GM18870 (cell line): ENCODE data around the gene ZNF746.

Source experiments
- ATAC-seq: cut with Tn5 transposase; IDR thresholded peaks from one replicate; pipeline ENCODE4 v1.9.1; 2021; ENCODE audit warnings: moderate library complexity; ENCODE audit not compliant: unreplicated experiment

Gene ZNF746

DNA sequence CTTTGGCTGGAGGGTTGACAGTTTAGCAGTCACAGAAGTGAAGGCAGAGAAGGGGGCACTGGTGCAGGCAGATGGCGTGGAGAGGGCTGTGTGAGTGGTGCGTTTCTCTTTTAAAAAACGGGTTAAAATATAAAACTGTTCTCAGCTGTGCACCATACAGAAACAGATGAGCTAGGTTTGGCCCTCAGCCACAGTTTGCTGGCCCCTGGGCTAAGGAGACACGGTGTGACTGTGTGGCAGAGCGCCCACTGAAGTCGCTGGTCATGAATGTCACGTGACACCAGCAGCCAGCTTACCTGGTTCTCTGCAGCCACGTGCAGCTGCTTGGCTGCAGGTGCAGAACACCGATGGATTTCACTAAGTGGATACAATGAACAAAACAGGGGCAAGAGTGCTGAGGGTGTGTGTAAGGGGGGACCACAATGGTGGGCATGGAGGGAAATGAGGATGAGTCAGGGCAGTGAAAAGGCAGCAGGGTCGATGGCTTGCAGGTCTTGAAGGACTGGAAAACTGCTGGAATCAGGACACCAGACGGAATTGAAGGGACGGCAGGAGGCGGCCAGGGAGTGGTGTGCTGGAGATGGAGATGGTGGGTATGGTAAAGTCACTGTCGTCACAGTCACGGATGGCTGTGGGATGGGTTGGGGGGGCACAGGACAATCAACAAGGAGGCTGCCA is 7.4 kb downstream of the ZNF746 start:
- ATAC-seq = no peak

DNA sequence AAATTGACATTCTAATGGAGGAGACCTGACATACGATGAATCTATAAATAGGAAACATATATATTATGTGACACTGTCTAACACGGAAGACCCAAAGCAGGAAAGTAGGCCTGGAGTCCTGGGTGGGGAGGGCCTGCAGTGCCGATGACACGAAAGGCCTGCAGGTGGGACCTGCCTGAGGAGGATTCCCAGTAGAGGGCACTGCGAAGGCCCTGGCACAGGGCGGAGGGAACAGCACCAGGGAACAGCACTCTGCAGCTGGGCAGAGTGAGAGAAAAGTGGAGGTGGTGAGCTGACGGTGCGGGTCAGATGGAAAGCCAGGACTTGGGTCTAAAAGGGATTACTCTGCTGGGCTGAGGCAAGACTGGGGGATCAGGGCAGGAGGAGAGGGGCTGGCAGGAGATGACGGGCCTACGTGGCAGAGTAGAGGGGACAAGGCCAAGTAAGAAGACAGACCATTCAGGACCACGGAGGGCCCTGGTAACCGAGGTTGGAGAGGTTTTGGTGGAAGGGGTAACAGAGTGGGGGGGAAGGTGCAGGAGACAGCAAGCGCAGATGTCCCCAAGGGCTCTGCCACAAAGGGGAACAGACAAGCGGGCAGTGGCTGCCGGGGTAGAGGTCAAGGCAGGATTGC is 8.1 kb downstream of the ZNF746 start:
- ATAC-seq = no peak

DNA sequence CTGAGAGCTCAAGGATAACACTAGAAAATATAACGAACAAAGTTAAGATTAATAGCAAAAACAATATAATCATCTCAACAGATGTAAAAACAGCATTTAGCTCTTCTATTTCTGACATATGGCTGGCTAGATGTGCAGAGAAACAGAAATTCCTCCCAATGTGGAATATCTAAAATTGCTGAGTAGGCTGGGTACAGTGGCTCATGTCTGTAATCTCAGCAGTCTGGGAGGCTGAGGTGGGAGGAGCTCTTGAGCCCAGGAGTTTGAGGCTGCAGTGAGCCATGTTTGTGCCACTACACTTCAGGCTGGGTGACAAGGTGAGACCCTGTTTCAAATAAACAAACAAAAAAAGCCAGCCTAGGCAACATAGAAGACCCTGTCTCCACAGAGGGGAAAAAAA is 18.0 kb downstream of the ZNF746 start:
- ATAC-seq = no peak

DNA sequence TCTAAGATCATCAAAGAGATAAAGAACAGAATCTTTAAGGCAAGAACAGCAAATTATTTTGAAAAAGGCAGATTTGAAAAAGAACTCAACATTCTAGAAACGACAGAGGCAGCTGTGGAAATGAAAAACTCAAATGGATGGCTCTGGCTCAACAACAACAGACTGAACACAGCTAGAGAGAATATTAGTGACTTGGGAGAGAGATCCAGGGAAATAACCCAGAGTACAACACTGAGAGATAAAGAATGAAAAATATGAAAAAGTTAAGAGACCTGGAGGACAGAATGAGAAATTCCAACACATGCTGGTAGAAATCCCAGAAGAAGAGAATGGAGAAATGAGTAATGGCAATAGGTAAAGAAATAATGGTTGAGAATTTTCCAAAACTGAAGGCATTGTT is 18.9 kb downstream of the ZNF746 start:
- no peak for ATAC-seq

DNA sequence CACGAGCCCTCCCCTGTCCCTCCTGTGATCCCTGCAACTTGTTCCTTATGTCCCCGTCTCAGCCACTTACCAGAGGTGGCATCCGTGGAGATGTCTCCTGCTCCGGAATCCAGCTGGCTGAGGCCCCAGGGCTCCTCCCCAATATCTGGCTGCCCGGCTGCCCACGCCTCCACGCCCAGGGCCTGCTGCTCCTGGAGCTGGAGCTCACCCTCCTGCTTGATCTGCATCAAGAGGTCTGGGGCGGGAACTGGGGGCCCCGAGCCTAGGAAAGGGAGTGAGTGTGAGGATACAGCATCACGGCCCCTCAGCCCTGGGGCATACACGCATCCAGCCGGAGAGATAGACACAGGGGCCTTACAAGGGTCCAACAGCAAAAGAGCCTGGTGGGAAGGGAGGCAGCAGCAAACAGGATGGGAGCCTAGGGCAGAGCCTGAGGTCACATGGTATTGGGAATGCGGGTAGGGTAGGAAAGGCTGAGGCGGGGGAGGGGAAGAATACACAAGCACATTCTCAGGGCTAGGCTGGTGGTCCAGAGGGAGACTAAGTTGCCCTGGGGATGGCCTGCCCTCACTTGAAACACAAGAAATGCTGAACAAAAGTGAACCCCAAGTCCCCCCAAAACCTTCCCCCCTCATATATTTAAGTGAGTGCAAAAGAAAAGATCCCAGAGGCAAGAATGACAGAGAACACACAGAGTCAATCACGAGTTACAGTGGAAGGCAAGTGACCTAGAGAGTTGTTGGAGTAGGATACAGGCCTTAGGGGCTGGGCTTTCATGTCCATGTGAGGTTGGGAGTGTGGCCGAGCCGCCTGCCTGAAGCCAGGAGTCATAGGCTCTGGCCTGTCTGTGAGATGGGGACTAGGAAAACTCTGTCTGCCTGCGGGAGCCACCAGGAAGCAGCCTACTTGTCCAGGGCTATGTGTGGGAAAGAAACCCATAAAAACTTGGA is 19.8 kb downstream of the ZNF746 start:
- ATAC-seq = no peak

DNA sequence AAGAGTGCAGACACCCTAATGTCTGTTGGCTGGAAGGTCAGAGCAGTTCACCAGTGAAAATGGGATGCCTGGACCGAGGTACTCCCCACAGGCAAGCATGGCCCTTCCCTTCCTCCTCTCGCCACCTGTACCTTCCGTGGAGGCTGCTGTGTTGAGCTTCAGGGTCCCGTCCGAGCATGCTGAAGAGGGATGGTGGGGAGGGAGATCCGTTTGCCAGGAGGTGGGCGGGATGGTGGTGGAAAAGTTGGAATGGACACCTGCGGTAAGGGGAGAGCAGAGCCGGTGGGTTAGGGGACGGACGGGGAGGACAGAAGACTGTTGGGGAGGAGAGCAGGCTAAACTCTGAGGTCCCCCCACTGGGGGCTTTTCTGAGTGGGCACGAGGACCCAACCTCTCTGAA is 20.8 kb downstream of the ZNF746 start:
- no peak for ATAC-seq

DNA sequence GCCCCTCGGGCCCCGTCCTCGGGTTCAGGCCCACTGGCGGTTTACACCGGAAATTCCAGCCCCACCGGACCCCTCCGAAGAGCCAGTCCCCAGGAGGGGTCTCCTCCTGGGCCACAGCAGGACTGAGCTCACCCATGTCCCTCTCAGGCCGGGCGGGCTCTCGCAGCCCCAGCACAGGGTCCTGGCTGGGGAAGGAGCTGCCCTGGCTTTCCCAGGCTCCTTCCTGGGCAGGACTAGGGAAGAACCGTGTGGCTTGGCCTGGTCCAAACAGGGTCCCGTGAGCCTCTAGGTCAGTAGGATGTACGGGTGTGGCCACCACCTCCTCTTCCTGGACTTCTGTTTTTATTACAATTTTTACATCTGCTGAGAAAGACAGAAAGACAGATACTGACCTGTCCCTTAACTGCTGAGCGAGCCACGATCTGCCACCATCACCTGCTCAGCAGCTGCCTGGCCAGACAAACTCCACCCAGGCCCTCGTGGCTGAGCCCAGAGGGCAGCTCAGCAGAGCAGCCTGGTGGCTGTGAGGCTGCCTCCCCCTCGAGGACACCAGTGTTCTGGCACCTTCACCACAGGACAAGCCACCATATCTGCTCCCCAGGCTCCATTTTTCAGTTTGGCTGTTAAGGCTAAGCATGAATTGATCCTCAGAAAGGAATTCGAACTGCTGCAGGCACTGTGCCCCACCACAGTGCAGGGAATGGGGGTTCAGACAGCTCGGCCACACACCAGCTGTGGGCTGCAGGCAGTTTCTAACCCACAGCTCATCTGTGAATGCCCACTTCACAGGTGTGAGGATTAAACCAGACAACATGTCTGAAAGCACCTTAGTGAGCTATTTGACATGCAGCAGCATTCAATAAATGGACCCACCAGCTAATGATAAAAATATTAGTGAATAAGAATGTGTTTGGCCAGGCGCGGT is 22.2 kb downstream of the ZNF746 start:
- ATAC-seq = no peak

DNA sequence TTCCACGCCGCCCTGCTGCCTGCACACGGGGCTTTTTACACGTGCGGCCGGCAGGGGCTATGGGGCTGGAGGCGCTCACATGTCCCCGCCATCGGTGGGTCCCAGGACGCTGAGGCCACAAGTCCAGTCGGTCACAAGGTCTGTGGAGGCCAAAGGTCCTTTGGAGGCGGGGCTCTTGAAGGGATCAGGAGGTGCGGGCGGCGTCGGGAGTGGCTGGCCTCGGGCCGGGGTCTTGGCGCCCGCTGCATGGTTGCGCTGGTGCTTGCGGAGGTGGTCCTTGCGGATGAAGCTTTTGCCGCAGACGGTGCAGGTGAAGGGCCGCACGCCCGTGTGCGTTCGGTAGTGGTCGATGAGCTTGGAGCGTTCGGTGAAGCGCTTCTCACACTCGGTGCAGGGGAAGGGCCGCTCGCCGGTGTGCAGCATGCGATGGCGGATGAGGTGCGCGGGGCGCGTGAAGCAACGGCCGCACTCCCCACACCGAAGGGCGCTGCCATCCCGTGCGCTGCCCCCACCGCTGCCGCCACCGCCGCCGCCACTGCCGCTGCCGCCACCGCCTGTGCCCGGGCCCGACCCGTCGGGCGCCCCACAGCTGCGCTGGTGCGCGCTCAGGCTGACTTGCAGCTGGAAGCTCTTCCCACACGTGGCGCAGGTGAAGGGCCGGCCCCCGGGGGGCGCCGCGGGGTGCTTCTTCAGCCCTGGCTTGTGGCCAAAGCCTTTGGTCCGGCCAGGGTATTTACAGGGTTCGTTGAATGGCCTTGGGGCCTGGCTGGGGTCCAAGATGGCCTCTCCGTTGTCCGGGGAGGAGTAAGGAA is 23.1 kb downstream of the ZNF746 start:
- ATAC-seq = no peak

DNA sequence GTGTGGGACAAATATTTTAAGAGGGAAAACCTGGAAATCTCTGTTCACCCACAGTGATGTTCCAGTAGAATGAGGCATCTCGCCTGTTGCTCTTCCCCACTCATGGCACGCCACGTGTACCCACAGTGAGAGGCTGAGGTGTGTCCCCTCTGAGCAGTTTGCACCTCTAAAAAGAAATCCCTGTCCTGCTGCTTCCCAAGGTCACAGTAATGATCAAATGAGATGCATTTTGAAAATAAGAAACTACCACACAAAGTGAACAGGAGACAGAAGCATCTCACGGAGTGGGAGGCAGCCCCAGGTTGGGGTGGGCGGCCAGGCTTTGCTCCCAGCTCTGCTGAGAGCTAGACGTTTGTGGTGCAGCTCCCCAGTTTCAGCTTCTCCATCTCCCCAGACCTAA is 24.4 kb downstream of the ZNF746 start:
- no peak for ATAC-seq

DNA sequence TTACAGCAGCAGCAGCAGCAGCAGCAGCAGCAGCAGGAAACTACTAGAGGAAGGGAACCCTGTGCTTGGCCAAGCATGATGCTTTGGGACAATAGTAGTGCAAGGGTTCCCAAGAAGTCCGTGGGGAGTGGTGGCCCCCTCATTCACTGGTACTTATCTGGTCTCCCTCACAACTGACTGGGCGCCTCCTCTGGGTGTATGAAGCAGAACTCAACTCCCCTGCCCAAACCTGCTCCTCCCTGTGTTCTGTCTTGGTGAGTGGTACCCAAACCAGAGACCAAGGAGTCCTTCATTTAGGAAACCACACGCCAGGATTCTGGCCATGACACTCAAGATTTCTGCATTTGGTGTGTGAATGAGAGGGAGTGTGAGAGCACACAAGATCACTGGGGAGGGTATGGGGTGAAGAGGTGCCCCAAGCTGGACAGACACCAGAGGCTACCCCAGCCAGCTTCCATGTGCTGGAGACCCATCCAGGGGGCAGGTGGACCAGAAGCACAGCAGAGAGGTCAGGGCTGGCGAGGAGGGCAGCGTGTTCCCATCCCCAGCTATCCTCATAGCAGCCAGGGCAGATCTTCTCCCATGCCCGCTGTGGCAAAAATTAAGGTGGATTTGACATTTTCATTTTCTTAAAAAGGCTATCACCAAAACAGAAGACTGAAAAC is 26.2 kb downstream of the ZNF746 start:
- ATAC-seq = no peak

DNA sequence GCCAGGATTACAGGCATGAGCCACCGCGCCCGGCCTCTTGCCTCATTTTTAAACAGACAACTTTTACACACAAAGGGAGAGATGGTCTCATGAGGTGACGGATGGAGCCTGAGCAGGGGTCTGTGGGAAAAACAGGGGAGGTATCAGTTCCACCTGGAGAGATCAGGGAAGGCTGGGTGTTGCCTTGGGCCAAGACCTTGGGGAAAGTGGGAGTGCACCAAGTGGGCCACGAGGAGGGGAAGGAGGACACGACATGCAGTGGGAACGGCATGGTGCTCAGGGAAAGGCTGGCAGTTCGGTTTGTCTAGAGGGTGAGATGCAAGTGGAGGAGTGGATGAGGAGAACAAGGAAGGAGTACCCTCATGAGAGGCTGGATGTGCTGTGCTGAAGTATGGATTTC is 27.8 kb downstream of the ZNF746 start:
- ATAC-seq = no peak

DNA sequence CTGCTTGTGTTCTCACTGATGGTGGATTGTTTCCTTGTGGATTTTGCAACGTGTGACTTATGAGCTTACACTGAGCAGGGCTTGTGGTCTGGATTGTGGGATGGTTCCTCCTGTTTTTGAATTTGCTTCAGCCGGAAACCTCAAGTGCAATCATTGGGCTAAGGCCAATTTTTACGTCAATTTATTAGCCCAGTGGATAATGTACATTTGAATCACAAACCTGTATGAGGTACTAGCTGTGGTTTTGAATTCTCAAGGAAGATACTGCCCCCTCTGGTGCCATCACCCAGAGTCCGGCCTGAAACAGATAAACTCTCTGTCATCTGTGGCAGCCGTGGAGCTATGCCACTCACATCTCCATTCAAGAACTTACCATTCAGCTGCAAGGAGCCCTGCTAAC is 29.4 kb downstream of the ZNF746 start:
- no peak for ATAC-seq

DNA sequence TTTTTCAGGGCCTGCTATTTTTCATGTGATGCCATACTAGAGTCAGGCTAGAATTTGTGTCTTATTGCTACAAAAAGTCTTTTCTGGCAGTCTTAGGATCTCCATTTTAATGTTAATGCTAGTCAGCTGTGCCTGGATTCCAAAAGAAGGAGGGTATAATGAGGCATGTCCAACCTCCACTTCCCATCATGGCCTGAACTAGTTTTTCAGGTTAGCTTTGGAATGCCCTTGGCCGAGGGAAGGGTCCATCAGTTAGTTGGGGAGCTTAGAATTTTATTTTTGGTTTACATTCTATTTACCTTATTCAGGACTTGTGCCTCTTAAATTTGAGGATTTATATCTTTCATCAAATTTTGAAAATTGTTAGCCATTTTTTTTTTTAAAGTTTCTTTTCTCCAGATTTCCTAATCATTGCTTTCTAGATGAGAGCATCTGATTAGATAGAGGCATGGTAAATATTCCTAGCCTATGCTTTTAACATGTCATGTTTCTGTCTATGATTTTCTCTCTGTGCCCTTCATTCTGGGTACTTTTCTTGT is 30.2 kb downstream of the ZNF746 start:
- ATAC-seq = no peak

DNA sequence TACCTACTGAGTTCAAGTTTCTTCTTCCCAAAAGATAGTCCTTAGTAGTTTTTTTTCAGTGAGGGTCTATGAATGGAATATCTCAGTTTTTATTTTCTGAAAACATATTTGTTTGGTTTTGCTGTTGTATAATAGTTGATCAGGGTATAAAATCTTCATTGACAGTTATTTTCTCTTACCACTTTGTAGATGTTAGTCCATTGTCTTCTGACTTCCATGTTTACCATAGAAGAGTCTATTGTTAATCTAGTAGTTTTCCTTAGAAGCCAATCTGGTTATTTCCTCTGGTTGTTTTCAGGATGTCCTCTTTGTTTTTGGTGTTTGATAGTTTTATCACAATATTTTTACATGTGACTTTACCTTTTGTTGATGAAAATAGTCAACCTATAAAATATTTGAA is 31.2 kb downstream of the ZNF746 start:
- ATAC-seq = no peak

DNA sequence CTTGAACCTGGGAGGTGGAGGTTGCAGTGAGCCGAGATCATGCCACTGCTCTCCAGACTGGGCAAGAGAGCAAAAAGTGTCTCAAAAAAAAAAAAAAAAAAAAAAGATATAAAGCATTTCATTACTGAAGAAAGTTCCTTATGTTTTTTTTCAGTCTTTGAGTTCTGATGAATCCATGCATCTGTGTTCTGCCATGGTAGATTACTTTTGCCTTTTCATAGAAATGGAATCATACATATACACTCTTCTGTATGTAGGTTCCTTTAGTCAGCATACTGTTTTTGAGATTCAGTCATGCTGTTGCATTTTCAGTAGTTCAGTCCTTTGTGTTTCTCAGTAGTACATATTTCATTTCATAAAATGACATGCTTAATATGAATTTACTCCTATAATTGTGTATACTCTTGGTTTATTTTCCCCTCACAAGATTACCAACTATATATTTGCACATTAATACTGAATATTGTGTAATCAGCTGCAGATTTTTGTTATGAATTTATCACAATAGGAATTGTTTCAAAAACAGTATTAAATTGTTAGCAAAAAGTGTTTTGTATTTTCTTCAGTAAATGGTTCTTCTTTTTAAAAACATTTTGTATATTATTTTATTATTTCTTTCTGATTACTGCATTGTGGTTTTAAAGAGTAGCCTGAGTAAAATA is 34.0 kb downstream of the ZNF746 start:
- no peak for ATAC-seq

DNA sequence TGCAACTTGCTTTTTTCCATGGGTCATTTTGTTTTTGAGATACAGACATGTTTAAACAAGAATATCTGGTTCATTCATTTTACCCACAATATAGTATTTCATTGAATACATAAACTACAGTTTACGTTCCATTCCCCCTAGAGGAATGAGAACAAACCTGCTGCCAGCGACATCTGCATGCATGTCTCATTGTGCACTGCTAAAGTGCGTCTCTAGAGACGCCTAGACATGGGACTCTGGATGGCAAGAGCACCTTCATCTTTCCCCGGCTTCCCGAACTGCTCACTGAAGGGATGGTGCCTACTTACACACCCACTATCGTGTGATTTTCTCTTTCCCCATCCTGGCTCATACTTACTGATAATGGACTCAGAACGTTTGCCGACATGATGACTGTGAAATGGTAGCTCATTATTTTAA is 35.5 kb downstream of the ZNF746 start:
- ATAC-seq = no peak

DNA sequence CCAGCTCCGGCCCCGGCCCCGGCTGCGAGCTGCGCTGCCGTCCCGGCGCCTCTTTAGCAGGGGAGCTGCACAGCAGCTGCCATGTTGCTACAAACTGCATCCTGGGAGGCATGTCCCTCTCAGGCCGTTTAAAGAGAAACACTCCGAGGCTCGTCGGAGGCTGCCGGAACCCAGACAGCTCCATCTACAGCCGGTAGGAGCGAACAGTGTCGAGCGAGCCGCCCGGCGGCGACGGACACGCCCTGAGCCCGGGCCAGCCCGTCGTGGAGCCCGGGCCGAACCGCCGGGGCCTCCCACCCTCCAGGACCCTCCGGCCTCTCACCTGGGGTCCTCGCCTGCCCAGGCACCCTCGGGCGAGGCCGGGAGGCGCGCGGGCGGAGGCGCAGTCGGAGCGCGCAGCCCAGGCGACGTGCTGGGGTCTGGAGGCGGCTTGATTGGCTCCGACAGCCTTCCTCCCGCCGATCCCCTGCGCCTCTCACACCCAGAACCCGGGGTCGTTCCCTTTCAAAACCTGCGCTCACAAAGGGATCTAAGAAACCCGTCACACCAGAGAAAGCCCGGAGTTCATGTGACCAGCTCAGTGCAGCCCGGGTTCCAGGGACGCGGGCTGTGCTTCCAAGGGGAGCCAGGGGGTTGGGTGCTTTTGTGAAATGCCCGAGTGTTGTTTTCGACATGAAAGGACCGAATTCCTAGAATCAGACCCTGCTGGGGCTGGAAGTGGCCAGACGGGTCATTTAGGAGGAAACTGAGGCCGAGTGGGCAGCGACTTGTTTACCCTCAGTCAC is 36.9 kb downstream of the ZNF746 start, which contains the start of gene ZNF777:
Gene ZNF777, minus strand, starts transcription at position 570 of the 785 bp plus-strand sequence. CDS start 5,040 bp downstream, outside the sequence.
- ATAC-seq = peak; percentile 96
